NCI-H1417 treated with DMSO at 0.1 percent for 48 hours (cell line): Measurements from ENCODE around the gene ZFP62.

Experiments used
- DNase-seq: peaks from one replicate; lab custom pipeline; 2025; lab: John Stamatoyannopoulos, UW

ZFP62 gene

GRCh38 chr5:180868960-180869359 is 7.9 kb upstream of the ZFP62 start:
- DNase-seq, result peak; percentile 4

- DNase-seq, result no peak
These were observed 5.9 kb upstream of the ZFP62 start for GRCh38 chr5:180866985-180867384.

- no peak for DNase-seq
These were observed 5.1 kb upstream of the ZFP62 start for GRCh38 chr5:180865981-180866695.

GRCh38 chr5:180862645-180863044 is 1.6 kb upstream of the ZFP62 start:
- no peak for DNase-seq

GRCh38 chr5:180860273-180860886 is 696 bp downstream of the ZFP62 start:
- peak; percentile 2 for DNase-seq

GRCh38 chr5:180858586-180858985 is 2.5 kb downstream of the ZFP62 start:
- DNase-seq, result no peak

- no peak for DNase-seq
These were observed 7.3 kb downstream of the ZFP62 start for GRCh38 chr5:180853848-180854176.

GRCh38 chr5:180853121-180853847 is 7.8 kb downstream of the ZFP62 start:
- DNase-seq, result no peak

- DNase-seq, result no peak
These were observed 8.6 kb downstream of the ZFP62 start for GRCh38 chr5:180852495-180852894.

GRCh38 chr5:180850434-180851078 is 10.5 kb downstream of the ZFP62 start:
- DNase-seq, result no peak

- DNase-seq, result no peak
These were observed 11.2 kb downstream of the ZFP62 start for GRCh38 chr5:180849827-180850226.

GRCh38 chr5:180848878-180849277 is 12.2 kb downstream of the ZFP62 start:
- DNase-seq, result no peak

GRCh38 chr5:180848265-180848664 is 12.8 kb downstream of the ZFP62 start:
- no peak for DNase-seq

- no peak for DNase-seq
These were observed 14.1 kb downstream of the ZFP62 start for GRCh38 chr5:180847026-180847425.

GRCh38 chr5:180844858-180845257 is 16.2 kb downstream of the ZFP62 start:
- DNase-seq, result no peak

- no peak for DNase-seq
These were observed 16.6 kb downstream of the ZFP62 start for GRCh38 chr5:180844432-180844831.

- DNase-seq, result no peak
These were observed 21.1 kb downstream of the ZFP62 start for GRCh38 chr5:180839935-180840334.

- no peak for DNase-seq
These were observed 21.8 kb downstream of the ZFP62 start for GRCh38 chr5:180839227-180839626.

- DNase-seq, result no peak
These were observed 23.6 kb downstream of the ZFP62 start for GRCh38 chr5:180837478-180837877.

- DNase-seq, result no peak
These were observed 28.4 kb downstream of the ZFP62 start for GRCh38 chr5:180832638-180833068.

GRCh38 chr5:180831139-180832093 is 29.7 kb downstream of the ZFP62 start:
- peak; percentile 7 for DNase-seq
